ENCODE data around the gene BOC. TPM values are rescaled to one million over a fixed set of nuclear protein-coding genes. Genes with fewer than 3 reads are reported as not detected.

Gene BOC
- total and polyA plus RNA-seq, 2 of the 8 experiments (the other 6 are each of a cell fraction or from before 2014, with no cell fraction given): 6.9 to 9.3 TPM

GRCh38 chr3:113247068-113247467, 35.7 kb downstream of the BOC start (continued):
- TF ChIP-seq CBX8 (IDR thresholded peaks at IDR 0.05; ENCODE audit: borderline replicate concordance, low read depth, low read length): no peak
- no peak for TF ChIP-seq FOSL1 (IDR thresholded peaks at IDR 0.05; ENCODE audit: insufficient read depth, low read depth, low read length)
